Breast epithelium (tissue), 3 donors: Measurements from ENCODE around the gene SHANK2.

ENCODE experiments used
- POLR2A ChIP-seq: fragments of 450-650 bp; IDR thresholded peaks from one replicate; pipeline ENCODE4 v1.6.1; 2016; ENCODE audit warnings: antibody characterized with exemption, mild to moderate bottlenecking, moderate library complexity
- POLR2AphosphoS5 ChIP-seq, 3 donors: sonication (generic); formaldehyde crosslinking; IDR thresholded peaks; one replicate each; pipeline ENCODE4 v1.6.1; 2017; ENCODE audit warnings: antibody characterized with exemption in 3 of 3
- TF ChIP-seq, protein P1 (sequence below), 3 donors: fragments of 450-650 bp; IDR thresholded peaks; one replicate each; pipeline ENCODE4 v1.5.1; 2016 to 2017; ENCODE audit warnings: antibody characterized with exemption in 3 of 3, mild to moderate bottlenecking in 3 of 3, moderate library complexity in 3 of 3

DNA sequence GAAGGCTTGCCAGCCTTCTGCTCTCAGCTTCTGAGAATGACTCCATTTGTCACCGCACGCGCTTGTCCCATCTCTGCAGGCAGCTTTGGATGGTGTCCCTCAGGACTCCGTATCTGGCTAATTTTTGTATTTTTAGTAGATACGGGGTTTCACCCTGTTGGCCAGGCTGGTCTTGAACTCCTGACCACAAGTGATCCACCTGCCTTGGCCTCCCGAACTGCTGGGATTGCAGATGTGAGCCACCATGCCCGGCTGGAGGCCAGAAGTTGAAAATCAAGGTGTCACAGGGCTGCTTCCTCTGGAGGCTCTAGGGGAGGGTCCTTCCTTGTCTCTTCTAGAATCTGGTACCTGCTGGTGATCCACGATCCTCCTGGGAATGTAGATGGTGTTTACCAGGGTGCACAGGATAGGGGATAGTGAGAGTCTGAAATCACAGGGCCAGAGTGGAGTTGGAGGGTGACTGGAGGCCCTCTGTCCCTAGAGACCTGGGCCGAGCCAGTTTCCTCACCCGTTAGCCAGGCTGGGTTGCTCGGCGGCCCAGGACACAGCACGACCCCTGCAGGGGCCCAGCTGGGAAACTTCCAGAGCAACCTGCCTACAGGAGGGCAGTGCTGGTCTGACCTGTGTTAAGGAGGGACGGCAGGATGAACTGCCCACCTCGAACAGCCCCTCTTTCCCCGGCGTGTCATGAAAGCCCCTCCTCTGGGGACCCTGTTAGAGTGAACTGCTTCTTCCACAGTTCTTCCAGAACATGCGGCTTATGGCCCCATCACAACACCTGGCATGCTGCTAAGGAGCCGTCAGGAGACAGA, 48.9 kb upstream of the SHANK2 start:
- TF ChIP-seq, protein P1, sequence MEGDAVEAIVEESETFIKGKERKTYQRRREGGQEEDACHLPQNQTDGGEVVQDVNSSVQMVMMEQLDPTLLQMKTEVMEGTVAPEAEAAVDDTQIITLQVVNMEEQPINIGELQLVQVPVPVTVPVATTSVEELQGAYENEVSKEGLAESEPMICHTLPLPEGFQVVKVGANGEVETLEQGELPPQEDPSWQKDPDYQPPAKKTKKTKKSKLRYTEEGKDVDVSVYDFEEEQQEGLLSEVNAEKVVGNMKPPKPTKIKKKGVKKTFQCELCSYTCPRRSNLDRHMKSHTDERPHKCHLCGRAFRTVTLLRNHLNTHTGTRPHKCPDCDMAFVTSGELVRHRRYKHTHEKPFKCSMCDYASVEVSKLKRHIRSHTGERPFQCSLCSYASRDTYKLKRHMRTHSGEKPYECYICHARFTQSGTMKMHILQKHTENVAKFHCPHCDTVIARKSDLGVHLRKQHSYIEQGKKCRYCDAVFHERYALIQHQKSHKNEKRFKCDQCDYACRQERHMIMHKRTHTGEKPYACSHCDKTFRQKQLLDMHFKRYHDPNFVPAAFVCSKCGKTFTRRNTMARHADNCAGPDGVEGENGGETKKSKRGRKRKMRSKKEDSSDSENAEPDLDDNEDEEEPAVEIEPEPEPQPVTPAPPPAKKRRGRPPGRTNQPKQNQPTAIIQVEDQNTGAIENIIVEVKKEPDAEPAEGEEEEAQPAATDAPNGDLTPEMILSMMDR (IDR thresholded peaks at IDR 0.05) = no peak
- TF ChIP-seq POLR2A (no peak), POLR2AphosphoS5 (IDR thresholded peaks at IDR 0.05) (no peak)
